ENCODE data around the gene OR2V2. TPM values are rescaled to one million over a fixed set of nuclear protein-coding genes. Genes with fewer than 3 reads are reported as not detected.
"Not testable (repeated sequence)": the region's sequence is repeated elsewhere in the genome, so short reads cannot be mapped to it uniquely, and the experiment has no call there.

OR2V2 gene
- total RNA-seq, 1 experiment from 2014 or later, result not detected

- intact Hi-C loops (cut with micrococcal nuclease; ENCODE audit: unreplicated experiment); BruUV-seq (replicated peaks): not testable (repeated sequence)
- peaks cover 44% of the 10 kb centered on the region for H3K27me3 ChIP-seq (replicated peaks; ENCODE audit: insufficient read depth, low read depth, low read length, poor library complexity)
Observed at GRCh38 chr5:181104606-181105390, 42.6 kb upstream of the OR2V2 start.

GRCh38 chr5:181105391-181106025 lies 41.9 kb upstream of the OR2V2 start:
- ChIA-PET CTCF (no interaction called here), POLR2A (ENCODE audit: low non-redundant PET) (no interaction called here)
- H3K4me1 ChIP-seq (ENCODE audit: insufficient read depth, low read length, poor library complexity, severe bottlenecking), result no peaks in the 10 kb centered on the region
- H3K9me3 ChIP-seq (ENCODE audit: low read depth, low read length, poor library complexity, severe bottlenecking), result no peaks in the 10 kb centered on the region
- intact Hi-C loops (cut with micrococcal nuclease; ENCODE audit: unreplicated experiment), result no loop called here
- DNase-seq (ENCODE audit: low spot score), result no peak
- H3K27me3 ChIP-seq (replicated peaks; ENCODE audit: insufficient read depth, low read depth, low read length, poor library complexity), result peaks cover 44% of the 10 kb centered on the region
- no peak for TF ChIP-seq EZH2 (IDR thresholded peaks at IDR 0.05; ENCODE audit: borderline replicate concordance, low read depth, low read length, poor library complexity, severe bottlenecking)
- TF ChIP-seq, protein P1, sequence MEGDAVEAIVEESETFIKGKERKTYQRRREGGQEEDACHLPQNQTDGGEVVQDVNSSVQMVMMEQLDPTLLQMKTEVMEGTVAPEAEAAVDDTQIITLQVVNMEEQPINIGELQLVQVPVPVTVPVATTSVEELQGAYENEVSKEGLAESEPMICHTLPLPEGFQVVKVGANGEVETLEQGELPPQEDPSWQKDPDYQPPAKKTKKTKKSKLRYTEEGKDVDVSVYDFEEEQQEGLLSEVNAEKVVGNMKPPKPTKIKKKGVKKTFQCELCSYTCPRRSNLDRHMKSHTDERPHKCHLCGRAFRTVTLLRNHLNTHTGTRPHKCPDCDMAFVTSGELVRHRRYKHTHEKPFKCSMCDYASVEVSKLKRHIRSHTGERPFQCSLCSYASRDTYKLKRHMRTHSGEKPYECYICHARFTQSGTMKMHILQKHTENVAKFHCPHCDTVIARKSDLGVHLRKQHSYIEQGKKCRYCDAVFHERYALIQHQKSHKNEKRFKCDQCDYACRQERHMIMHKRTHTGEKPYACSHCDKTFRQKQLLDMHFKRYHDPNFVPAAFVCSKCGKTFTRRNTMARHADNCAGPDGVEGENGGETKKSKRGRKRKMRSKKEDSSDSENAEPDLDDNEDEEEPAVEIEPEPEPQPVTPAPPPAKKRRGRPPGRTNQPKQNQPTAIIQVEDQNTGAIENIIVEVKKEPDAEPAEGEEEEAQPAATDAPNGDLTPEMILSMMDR (conservative IDR thresholded peaks at IDR 0.05; ENCODE audit: low read depth, low read length), result no peak
- H3K27ac ChIP-seq (ENCODE audit: low read depth, low read length, poor library complexity, severe bottlenecking), result no peak overlapping the region
- H3K4me3 ChIP-seq (ENCODE audit: low read depth, low read length, poor library complexity, severe bottlenecking), result no peak overlapping the region
- no TSS peak for BruUV-seq (replicated peaks)
- H3K36me3 ChIP-seq (ENCODE audit: insufficient read depth, low read length, poor library complexity, severe bottlenecking), result no peaks in the 10 kb centered on the region

More at GRCh38 chr5:181104606-181105390, 42.6 kb upstream of the OR2V2 start:
- H3K27ac ChIP-seq (ENCODE audit: low read depth, low read length, poor library complexity, severe bottlenecking); H3K4me1 ChIP-seq (ENCODE audit: insufficient read depth, low read length, poor library complexity, severe bottlenecking); H3K4me3 ChIP-seq (ENCODE audit: low read depth, low read length, poor library complexity, severe bottlenecking); DNase-seq (ENCODE audit: low spot score); POLR2A ChIA-PET (ENCODE audit: low non-redundant PET); H3K36me3 ChIP-seq (ENCODE audit: insufficient read depth, low read length, poor library complexity, severe bottlenecking); CTCF ChIA-PET; H3K9me3 ChIP-seq (ENCODE audit: low read depth, low read length, poor library complexity, severe bottlenecking): not testable (repeated sequence)

DNA sequence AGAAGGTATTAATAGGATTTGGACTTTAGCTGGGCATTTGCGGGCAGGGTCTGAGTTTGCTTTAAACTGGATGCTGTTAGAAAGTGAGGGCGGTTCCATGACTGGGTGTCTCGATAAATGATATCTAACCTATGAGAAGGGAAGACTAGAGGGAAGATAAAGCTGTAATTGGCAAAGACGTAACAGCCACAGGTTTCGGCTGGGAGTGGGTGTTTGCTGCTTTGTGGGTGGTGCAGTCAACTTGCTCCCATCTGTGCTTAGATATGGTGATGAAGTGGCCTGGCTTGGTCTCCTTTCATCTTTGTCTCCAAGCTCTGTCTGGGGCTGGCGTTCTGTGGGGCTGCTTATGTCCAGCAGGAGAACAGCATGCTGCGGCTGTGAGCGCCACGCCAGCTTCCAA lies 39.7 kb upstream of the OR2V2 start:
- H3K4me1 ChIP-seq (ENCODE audit: insufficient read depth, low read length, poor library complexity, severe bottlenecking), result no peaks in the 10 kb centered on the region
- no peak overlapping the region for H3K27ac ChIP-seq (ENCODE audit: low read depth, low read length, poor library complexity, severe bottlenecking)
- H3K27me3 ChIP-seq (replicated peaks; ENCODE audit: insufficient read depth, low read depth, low read length, poor library complexity), result peaks cover 54% of the 10 kb centered on the region
- DNase-seq (ENCODE audit: low spot score), result no peak
- H3K4me3 ChIP-seq (ENCODE audit: low read depth, low read length, poor library complexity, severe bottlenecking), result no peak overlapping the region
- no peak for TF ChIP-seq EZH2 (IDR thresholded peaks at IDR 0.05; ENCODE audit: borderline replicate concordance, low read depth, low read length, poor library complexity, severe bottlenecking)
- TF ChIP-seq, protein P1 (conservative IDR thresholded peaks at IDR 0.05; ENCODE audit: low read depth, low read length), result no peak
- ChIA-PET POLR2A (ENCODE audit: low non-redundant PET) (no interaction called here), CTCF (no interaction called here)
- H3K36me3 ChIP-seq (ENCODE audit: insufficient read depth, low read length, poor library complexity, severe bottlenecking), result no peaks in the 10 kb centered on the region
- intact Hi-C loops (cut with micrococcal nuclease; ENCODE audit: unreplicated experiment), result no loop called here
- BruUV-seq (replicated peaks), result no TSS peak
- no peaks in the 10 kb centered on the region for H3K9me3 ChIP-seq (ENCODE audit: low read depth, low read length, poor library complexity, severe bottlenecking)
